ENCODE measurements around the gene OXCT1. TPM values are rescaled to one million over a fixed set of nuclear protein-coding genes. Genes with fewer than 3 reads are reported as not detected.

Gene OXCT1
- total and polyA plus RNA-seq, 2 donors (not counting 3 experiments of a cell fraction or from before 2014, with no cell fraction given), result 12.8 to 37.4 TPM

GRCh38 chr5:41793141-41793770, 77.0 kb downstream of the OXCT1 start:
- peak overlapping the region; percentile 97 for H3K27ac ChIP-seq (ENCODE audit: insufficient read depth, low read depth, low read length)
- peak; percentile 76 for FAIRE-seq
- no peaks in the 10 kb centered on the region for H3K36me3 ChIP-seq (ENCODE audit: control insufficient read depth in 2 of 2, extremely low read depth in 1 of 2, insufficient read depth in 2 of 2, low read length in 2 of 2)

GRCh38 chr5:41790038-41790776, 80.0 kb downstream of the OXCT1 start:
- BruUV-seq (replicated peaks), result no TSS peak
- Histone ChIP-seq H3K36me3 (ENCODE audit: control insufficient read depth in 2 of 2, extremely low read depth in 1 of 2, insufficient read depth in 2 of 2, low read length in 2 of 2) (no peaks in the 10 kb centered on the region), H3K27ac (ENCODE audit: insufficient read depth, low read depth, low read length) (peak overlapping the region; percentile 81), H3K9me1 (replicated peaks; ENCODE audit: control insufficient read depth, extremely low read depth, insufficient read depth, low read length) (no peaks in the 10 kb centered on the region), H3K4me3 (replicated peaks in 1 of 3; ENCODE audit: insufficient read depth in 1 of 3, low read depth in 1 of 3, low read length in 3 of 3) (no peak overlapping the region), H3K9ac (replicated peaks; ENCODE audit: extremely low read depth, insufficient read depth, low read length) (peak overlapping the region; percentile 67), H3K9me3 (replicated peaks; ENCODE audit: control insufficient read depth, insufficient read depth, low read length) (no peaks in the 10 kb centered on the region), H4K20me1 (replicated peaks; ENCODE audit: control insufficient read depth, extremely low read depth, insufficient read depth, low read length) (no peaks in the 10 kb centered on the region), H3K4me1 (ENCODE audit: control insufficient read depth, extremely low read depth, insufficient read depth, low read length) (peaks cover 56% of the 10 kb centered on the region), H3K27me3 (ENCODE audit: control insufficient read depth in 2 of 2, insufficient read depth in 2 of 2, low read length in 2 of 2) (no peaks in the 10 kb centered on the region), H2AFZ (ENCODE audit: low read depth, low read length) (no peak overlapping the region), H3K4me2 (ENCODE audit: insufficient read depth, low read length) (peak overlapping the region; percentile 62), H3K79me2 (ENCODE audit: control insufficient read depth, insufficient read depth, low read length) (no peaks in the 10 kb centered on the region)
- dilution Hi-C loops (cut with MboI; ENCODE audit: extremely low pct_ligation_motif_present, low sequenced_read_pairs), result no loop called here
- intact Hi-C loops (cut with micrococcal nuclease), result loop anchor here (5.0 to 10.0 kb wide), 2 partner anchors 1195 to 1522 kb away; partner anchors contain the start of gene HMGCS1
- POLR2A ChIA-PET, result no interaction called here
- TF ChIP-seq POLR2A (IDR thresholded peaks at IDR 0.05; ENCODE audit: low read depth, low read length) (no peak), MAX (IDR thresholded peaks at IDR 0.05; ENCODE audit: insufficient read depth, insufficient read length) (no peak), EZH2 (IDR thresholded peaks at IDR 0.05; ENCODE audit: borderline replicate concordance, low read depth, low read length, severe bottlenecking) (no peak), GATA2 (IDR thresholded peaks at IDR 0.05; ENCODE audit: insufficient read depth, insufficient read length, low read depth, low read length) (no peak), JUN (IDR thresholded peaks at IDR 0.05; ENCODE audit: borderline replicate concordance, insufficient read depth, insufficient read length, low read depth) (no peak), FOS (IDR thresholded peaks at IDR 0.05; ENCODE audit: borderline replicate concordance, insufficient read depth, low read length) (no peak), POLR2AphosphoS5 (IDR thresholded peaks at IDR 0.05; ENCODE audit: insufficient read depth, low read depth, low read length) (no peak)
- DNase-seq (ENCODE audit: low read depth, low spot score) (peak; percentile 12), FAIRE-seq (no peak)
- CTCF ChIA-PET, result interaction anchor here (0.7 to 1.2 kb wide), 5 partner anchors 12 to 68 kb away, joined by 3 to 4 read pairs (median 3); no protein-coding TSS in a partner anchor

More at GRCh38 chr5:41793141-41793770, 77.0 kb downstream of the OXCT1 start:
- peak; percentile 98 for DNase-seq (ENCODE audit: low read depth, low spot score)
- Histone ChIP-seq H2AFZ (ENCODE audit: low read depth, low read length) (no peak overlapping the region), H4K20me1 (replicated peaks; ENCODE audit: control insufficient read depth, extremely low read depth, insufficient read depth, low read length) (no peaks in the 10 kb centered on the region), H3K4me1 (ENCODE audit: control insufficient read depth, extremely low read depth, insufficient read depth, low read length) (peaks cover 64% of the 10 kb centered on the region), H3K9me3 (replicated peaks; ENCODE audit: control insufficient read depth, insufficient read depth, low read length) (no peaks in the 10 kb centered on the region), H3K9ac (replicated peaks; ENCODE audit: extremely low read depth, insufficient read depth, low read length) (peak overlapping the region; percentile 86), H3K4me3 (replicated peaks in 1 of 3; ENCODE audit: insufficient read depth in 1 of 3, low read depth in 1 of 3, low read length in 3 of 3) (no peak overlapping the region), H3K9me1 (replicated peaks; ENCODE audit: control insufficient read depth, extremely low read depth, insufficient read depth, low read length) (no peaks in the 10 kb centered on the region), H3K4me2 (ENCODE audit: insufficient read depth, low read length) (peak overlapping the region; percentile 63), H3K79me2 (ENCODE audit: control insufficient read depth, insufficient read depth, low read length) (no peaks in the 10 kb centered on the region), H3K27me3 (ENCODE audit: control insufficient read depth in 2 of 2, insufficient read depth in 2 of 2, low read length in 2 of 2) (no peaks in the 10 kb centered on the region)
- TF ChIP-seq POLR2AphosphoS5 (IDR thresholded peaks at IDR 0.05; ENCODE audit: insufficient read depth, low read depth, low read length), result peak; percentile 38
- no peak for TF ChIP-seq POLR2A (IDR thresholded peaks at IDR 0.05; ENCODE audit: low read depth, low read length)
- TF ChIP-seq JUN (IDR thresholded peaks at IDR 0.05; ENCODE audit: borderline replicate concordance, insufficient read depth, insufficient read length, low read depth), result peak; percentile 74
- ChIA-PET CTCF (interaction anchor here (0.6 to 3.4 kb wide), 10 partner anchors 8 to 71 kb away, joined by 3 to 20 read pairs (median 3); no protein-coding TSS in a partner anchor), POLR2A (interaction anchor here (1.6 kb wide), 1 partner anchor 111 kb away, joined by 3 read pairs; the partner anchor contains the start of gene RIMOC1)
- intact Hi-C loops (cut with micrococcal nuclease) (loop anchor here (5.0 to 10.0 kb wide), 2 partner anchors 1192 to 1519 kb away; partner anchors contain the start of gene HMGCS1), dilution Hi-C loops (cut with MboI; ENCODE audit: extremely low pct_ligation_motif_present, low sequenced_read_pairs) (no loop called here)
- TSS peak; percentile 72 for BruUV-seq (replicated peaks)
